ENCODE results near the gene RNF220.

RNF220 gene

GRCh38 chr1:44617703-44618029, 212.6 kb downstream of the RNF220 start:
- Histone ChIP-seq H3K14ac (ENCODE audit: low read length) (no peak overlapping the region), H3K23ac (ENCODE audit: low read length) (no peak overlapping the region), H4K91ac (ENCODE audit: low read depth, low read length) (no peak overlapping the region), H3K79me2 (ENCODE audit: control insufficient read depth, insufficient read depth, low read length, poor library complexity) (no peaks in the 10 kb centered on the region), H2AK5ac (ENCODE audit: low read length) (no peak overlapping the region), H3K9me3 (ENCODE audit: insufficient read depth, low read depth, low read length) (peaks cover 3% of the 10 kb centered on the region), H4K8ac (ENCODE audit: low read depth, low read length) (no peak overlapping the region), H2BK120ac (ENCODE audit: insufficient read depth, low read length, poor library complexity) (no peak overlapping the region), H3K79me1 (ENCODE audit: low read length) (no peaks in the 10 kb centered on the region), H3K18ac (ENCODE audit: low read length) (no peak overlapping the region), H3K4me1 (ENCODE audit: control insufficient read depth in 1 of 2, insufficient read depth in 2 of 2, low read length in 2 of 2) (peaks cover 0 to 4% of the 10 kb centered on the region in 2 experiments), H3K4me3 (ENCODE audit: low read depth, low read length) (no peak overlapping the region), H3K36me3 (ENCODE audit: control insufficient read depth in 1 of 2, insufficient read depth in 2 of 2, low read length in 2 of 2) (no peaks in the 10 kb centered on the region), H3K27me3 (ENCODE audit: insufficient read depth, low read length) (peaks cover 17% of the 10 kb centered on the region), H2AFZ (ENCODE audit: insufficient read depth, low read length, poor library complexity) (no peak overlapping the region), H2BK5ac (ENCODE audit: low read depth, low read length, poor library complexity) (no peak overlapping the region), H4K12ac (ENCODE audit: low read depth, low read length) (no peak overlapping the region), H3K27ac (ENCODE audit: low read depth, low read length) (no peak overlapping the region), H3K4me2 (ENCODE audit: low read length) (peak overlapping the region; percentile 52), H2BK12ac (ENCODE audit: low read length) (no peak overlapping the region), H3K9ac (ENCODE audit: low read length) (no peak overlapping the region), H3K4ac (ENCODE audit: low read depth, low read length) (no peak overlapping the region)
- WGBS (ENCODE audit: extremely low coverage, insufficient coverage, insufficient read length) = no CpG with 5 or more reads among the region's 1 CpG
- DNase-seq = no peak

DNA sequence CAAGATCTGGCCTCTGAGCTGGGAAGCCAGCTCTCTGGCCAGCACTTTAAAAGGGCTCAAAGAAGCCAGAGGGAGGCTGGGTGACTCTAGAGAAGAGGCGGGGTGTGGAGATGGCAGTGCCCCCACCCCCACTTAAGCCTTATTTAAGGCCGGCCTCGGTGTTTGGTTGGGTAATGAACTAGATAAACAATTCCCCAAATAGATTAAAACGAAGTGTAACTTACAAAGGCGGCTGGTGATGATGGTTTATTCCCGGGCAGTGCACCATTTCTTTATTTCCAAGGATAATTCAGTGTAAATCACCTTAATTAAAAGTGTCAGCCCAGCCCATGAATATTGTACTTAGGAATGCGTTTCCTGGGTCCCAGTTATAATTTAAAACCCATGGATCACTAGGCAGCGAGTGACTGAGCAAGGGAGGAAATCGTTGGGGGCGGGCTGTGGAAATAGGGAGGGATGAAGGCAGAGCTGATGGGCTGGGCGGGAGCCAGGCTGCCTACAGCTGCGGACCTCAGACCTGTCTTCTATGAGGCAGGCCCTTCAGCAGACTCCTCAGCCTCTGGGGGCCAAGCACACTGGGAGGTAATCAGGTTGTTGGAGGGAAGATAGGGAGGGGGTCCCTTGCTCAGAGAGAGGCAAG, 214.3 kb downstream of the RNF220 start:
- no peak for DNase-seq
- Histone ChIP-seq H4K12ac (ENCODE audit: low read depth, low read length) (no peak overlapping the region), H2AK5ac (ENCODE audit: low read length) (no peak overlapping the region), H3K79me2 (ENCODE audit: control insufficient read depth, insufficient read depth, low read length, poor library complexity) (no peaks in the 10 kb centered on the region), H2BK12ac (ENCODE audit: low read length) (no peak overlapping the region), H3K27ac (ENCODE audit: low read depth, low read length) (no peak overlapping the region), H3K4ac (ENCODE audit: low read depth, low read length) (no peak overlapping the region), H2BK120ac (ENCODE audit: insufficient read depth, low read length, poor library complexity) (no peak overlapping the region), H3K18ac (ENCODE audit: low read length) (no peak overlapping the region), H3K4me1 (ENCODE audit: control insufficient read depth in 1 of 2, insufficient read depth in 2 of 2, low read length in 2 of 2) (peaks cover 0 to 4% of the 10 kb centered on the region in 2 experiments), H2BK5ac (ENCODE audit: low read depth, low read length, poor library complexity) (no peak overlapping the region), H3K9me3 (ENCODE audit: insufficient read depth, low read depth, low read length) (peaks cover 3% of the 10 kb centered on the region), H3K36me3 (ENCODE audit: control insufficient read depth in 1 of 2, insufficient read depth in 2 of 2, low read length in 2 of 2) (no peaks in the 10 kb centered on the region), H3K4me3 (ENCODE audit: low read depth, low read length) (no peak overlapping the region), H3K79me1 (ENCODE audit: low read length) (no peaks in the 10 kb centered on the region), H3K9ac (ENCODE audit: low read length) (no peak overlapping the region), H4K91ac (ENCODE audit: low read depth, low read length) (no peak overlapping the region), H2AFZ (ENCODE audit: insufficient read depth, low read length, poor library complexity) (no peak overlapping the region), H3K14ac (ENCODE audit: low read length) (no peak overlapping the region), H3K27me3 (ENCODE audit: insufficient read depth, low read length) (peaks cover 17% of the 10 kb centered on the region), H3K4me2 (ENCODE audit: low read length) (no peak overlapping the region), H4K8ac (ENCODE audit: low read depth, low read length) (no peak overlapping the region), H3K23ac (ENCODE audit: low read length) (no peak overlapping the region)
- no CpG with 5 or more reads among the region's 12 CpGs for WGBS (ENCODE audit: extremely low coverage, insufficient coverage, insufficient read length)

DNA sequence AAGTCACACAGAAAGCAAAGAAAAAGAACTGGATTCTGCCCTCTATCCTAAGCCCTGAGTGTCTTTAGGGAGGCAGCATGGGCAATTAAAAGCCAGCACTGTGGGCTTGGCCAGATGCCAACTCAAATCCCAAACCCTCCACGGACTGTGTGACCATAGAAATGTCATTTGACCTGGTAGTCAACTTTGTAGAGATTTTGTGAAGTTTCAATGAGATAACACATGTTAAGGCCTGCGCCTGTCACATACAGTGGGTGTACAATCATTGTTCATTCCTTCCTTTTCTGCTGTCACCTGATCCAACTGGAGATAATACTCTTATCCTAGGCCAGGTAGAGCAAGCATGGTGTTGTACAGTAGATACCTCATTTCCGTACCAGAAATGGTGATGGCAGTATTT, 215.0 kb downstream of the RNF220 start:
- no peaks in the 10 kb centered on the region for H3K79me1 ChIP-seq (ENCODE audit: low read length)
- DNase-seq = no peak
- no peak overlapping the region for H2AFZ ChIP-seq (ENCODE audit: insufficient read depth, low read length, poor library complexity)
- H3K27ac ChIP-seq (ENCODE audit: low read depth, low read length) = no peak overlapping the region
- H2AK5ac ChIP-seq (ENCODE audit: low read length) = no peak overlapping the region
- no peaks in the 10 kb centered on the region for H3K36me3 ChIP-seq (ENCODE audit: control insufficient read depth in 1 of 2, insufficient read depth in 2 of 2, low read length in 2 of 2)
- peaks cover 3% of the 10 kb centered on the region for H3K9me3 ChIP-seq (ENCODE audit: insufficient read depth, low read depth, low read length)
- H3K23ac ChIP-seq (ENCODE audit: low read length) = no peak overlapping the region
- H2BK120ac ChIP-seq (ENCODE audit: insufficient read depth, low read length, poor library complexity) = no peak overlapping the region
- no CpG with 5 or more reads among the region's 3 CpGs for WGBS (ENCODE audit: extremely low coverage, insufficient coverage, insufficient read length)
- peaks cover 17% of the 10 kb centered on the region for H3K27me3 ChIP-seq (ENCODE audit: insufficient read depth, low read length)
- no peak overlapping the region for H3K9ac ChIP-seq (ENCODE audit: low read length)
- H4K91ac ChIP-seq (ENCODE audit: low read depth, low read length) = no peak overlapping the region
- no peak overlapping the region for H2BK5ac ChIP-seq (ENCODE audit: low read depth, low read length, poor library complexity)
- H3K14ac ChIP-seq (ENCODE audit: low read length) = no peak overlapping the region
- H3K4me3 ChIP-seq (ENCODE audit: low read depth, low read length) = no peak overlapping the region
- H4K8ac ChIP-seq (ENCODE audit: low read depth, low read length) = no peak overlapping the region
- no peak overlapping the region for H3K18ac ChIP-seq (ENCODE audit: low read length)
- H3K4me1 ChIP-seq (ENCODE audit: control insufficient read depth in 1 of 2, insufficient read depth in 2 of 2, low read length in 2 of 2) = peaks cover 0 to 4% of the 10 kb centered on the region in 2 experiments
- H3K4ac ChIP-seq (ENCODE audit: low read depth, low read length) = no peak overlapping the region
- H3K79me2 ChIP-seq (ENCODE audit: control insufficient read depth, insufficient read depth, low read length, poor library complexity) = no peaks in the 10 kb centered on the region
- no peak overlapping the region for H4K12ac ChIP-seq (ENCODE audit: low read depth, low read length)
- no peak overlapping the region for H3K4me2 ChIP-seq (ENCODE audit: low read length)
- H2BK12ac ChIP-seq (ENCODE audit: low read length) = no peak overlapping the region

DNA sequence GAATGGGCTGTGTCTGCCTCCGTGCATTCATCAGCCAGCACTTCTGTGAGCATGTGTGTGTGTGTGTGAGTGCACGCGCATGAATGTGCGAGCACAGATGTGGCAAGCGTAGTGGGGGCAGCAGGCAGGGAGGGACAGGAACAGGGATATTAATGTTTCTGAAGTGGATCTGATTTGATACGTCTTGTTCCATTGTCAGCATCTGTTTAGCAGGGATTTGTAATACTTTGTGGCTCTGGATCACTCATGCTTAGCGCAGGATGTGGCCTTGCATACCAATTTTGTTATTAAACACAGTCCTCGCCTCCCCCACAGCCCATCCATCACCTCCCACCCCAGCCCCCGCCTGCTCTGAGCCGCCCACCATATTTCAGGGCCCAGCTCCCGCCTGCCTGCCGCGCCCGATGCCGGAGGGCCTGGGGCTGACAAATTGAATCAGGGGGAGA, 216.8 kb downstream of the RNF220 start:
- peaks cover 12% of the 10 kb centered on the region for H3K27me3 ChIP-seq (ENCODE audit: insufficient read depth, low read length)
- no peak overlapping the region for H3K4me2 ChIP-seq (ENCODE audit: low read length)
- peaks cover 1% of the 10 kb centered on the region for H3K9me3 ChIP-seq (ENCODE audit: insufficient read depth, low read depth, low read length)
- no peak overlapping the region for H4K91ac ChIP-seq (ENCODE audit: low read depth, low read length)
- no peak overlapping the region for H3K23ac ChIP-seq (ENCODE audit: low read length)
- H2BK12ac ChIP-seq (ENCODE audit: low read length) = no peak overlapping the region
- no peaks in the 10 kb centered on the region for H3K79me2 ChIP-seq (ENCODE audit: control insufficient read depth, insufficient read depth, low read length, poor library complexity)
- DNase-seq = no peak
- H3K79me1 ChIP-seq (ENCODE audit: low read length) = no peaks in the 10 kb centered on the region
- no peak overlapping the region for H3K4ac ChIP-seq (ENCODE audit: low read depth, low read length)
- H2BK5ac ChIP-seq (ENCODE audit: low read depth, low read length, poor library complexity) = no peak overlapping the region
- H3K14ac ChIP-seq (ENCODE audit: low read length) = no peak overlapping the region
- no CpG with 5 or more reads among the region's 15 CpGs for WGBS (ENCODE audit: extremely low coverage, insufficient coverage, insufficient read length)
- H4K8ac ChIP-seq (ENCODE audit: low read depth, low read length) = no peak overlapping the region
- no peak overlapping the region for H2AFZ ChIP-seq (ENCODE audit: insufficient read depth, low read length, poor library complexity)
- no peak overlapping the region for H3K4me3 ChIP-seq (ENCODE audit: low read depth, low read length)
- peaks cover 0 to 2% of the 10 kb centered on the region in 2 experiments for H3K4me1 ChIP-seq (ENCODE audit: control insufficient read depth in 1 of 2, insufficient read depth in 2 of 2, low read length in 2 of 2)
- no peak overlapping the region for H4K12ac ChIP-seq (ENCODE audit: low read depth, low read length)
- no peak overlapping the region for H2AK5ac ChIP-seq (ENCODE audit: low read length)
- no peak overlapping the region for H3K27ac ChIP-seq (ENCODE audit: low read depth, low read length)
- H2BK120ac ChIP-seq (ENCODE audit: insufficient read depth, low read length, poor library complexity) = no peak overlapping the region
- no peak overlapping the region for H3K18ac ChIP-seq (ENCODE audit: low read length)
- no peaks in the 10 kb centered on the region for H3K36me3 ChIP-seq (ENCODE audit: control insufficient read depth in 1 of 2, insufficient read depth in 2 of 2, low read length in 2 of 2)
- H3K9ac ChIP-seq (ENCODE audit: low read length) = no peak overlapping the region

Measured in trophoblast cell (in vitro differentiated cells and primary cell).